ENCODE measurements around the gene PHYHD1.
"Not testable (repeated sequence)": the region's sequence is repeated elsewhere in the genome, so short reads cannot be mapped to it uniquely, and the experiment has no call there.

Gene PHYHD1

DNA sequence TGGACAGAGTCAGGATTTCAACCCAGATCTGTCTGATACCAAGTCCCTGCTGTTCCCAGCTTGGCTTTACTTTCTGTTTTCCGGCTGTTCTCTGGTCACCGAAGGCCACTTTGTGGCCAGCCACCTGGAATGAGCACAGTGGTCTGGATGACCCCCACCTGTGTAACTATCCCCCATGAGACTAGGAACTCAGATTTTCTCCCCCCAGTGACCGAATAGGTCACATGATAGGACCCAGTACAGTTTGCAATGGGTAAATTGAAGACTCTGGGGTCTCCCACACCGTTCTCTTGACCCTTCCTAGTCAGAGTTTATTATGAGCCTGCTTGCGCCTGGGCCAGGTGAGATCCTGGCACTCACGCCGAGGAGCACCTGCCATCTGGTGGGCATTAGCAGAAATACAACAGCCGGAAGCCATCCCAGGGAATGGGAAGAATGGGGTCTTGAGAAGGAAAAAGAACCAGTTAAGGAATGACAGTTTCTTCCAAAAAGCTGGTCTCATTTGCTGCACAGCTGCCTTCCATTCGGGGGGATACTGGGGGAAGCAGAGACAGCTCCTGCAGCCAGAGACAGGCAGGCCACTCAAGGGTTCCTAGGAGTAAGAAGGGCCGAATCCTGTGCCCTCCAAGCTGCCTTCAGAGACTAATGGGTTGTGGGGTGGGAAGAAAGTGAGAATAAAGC lies 7.1 kb downstream of the PHYHD1 start:
- no peak for DNase-seq

DNA sequence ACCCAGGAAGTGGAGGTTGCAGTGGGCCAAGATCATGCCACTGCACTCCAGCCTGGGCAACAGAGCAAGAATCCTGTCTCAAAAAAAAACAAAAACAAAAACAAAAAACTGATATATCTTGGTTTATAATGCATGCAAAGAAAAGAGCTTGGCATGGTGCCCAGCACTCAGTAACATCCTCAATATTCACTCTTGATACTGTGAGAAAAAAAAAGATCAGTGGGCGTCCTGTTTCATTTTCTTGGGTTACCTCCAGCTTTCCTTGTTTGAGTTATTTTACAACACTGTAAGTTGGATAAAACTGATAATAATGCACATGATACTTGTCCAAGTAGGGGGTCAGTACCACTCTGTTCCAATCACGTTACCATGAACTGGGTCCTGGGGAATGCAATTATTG lies 7.8 kb downstream of the PHYHD1 start:
- DNase-seq = no peak

GRCh38 chr9:128929560-128929959 lies 8.8 kb downstream of the PHYHD1 start:
- DNase-seq = no peak

- DNase-seq = no peak
Observed at GRCh38 chr9:128933731-128934130, 12.9 kb downstream of the PHYHD1 start.

DNA sequence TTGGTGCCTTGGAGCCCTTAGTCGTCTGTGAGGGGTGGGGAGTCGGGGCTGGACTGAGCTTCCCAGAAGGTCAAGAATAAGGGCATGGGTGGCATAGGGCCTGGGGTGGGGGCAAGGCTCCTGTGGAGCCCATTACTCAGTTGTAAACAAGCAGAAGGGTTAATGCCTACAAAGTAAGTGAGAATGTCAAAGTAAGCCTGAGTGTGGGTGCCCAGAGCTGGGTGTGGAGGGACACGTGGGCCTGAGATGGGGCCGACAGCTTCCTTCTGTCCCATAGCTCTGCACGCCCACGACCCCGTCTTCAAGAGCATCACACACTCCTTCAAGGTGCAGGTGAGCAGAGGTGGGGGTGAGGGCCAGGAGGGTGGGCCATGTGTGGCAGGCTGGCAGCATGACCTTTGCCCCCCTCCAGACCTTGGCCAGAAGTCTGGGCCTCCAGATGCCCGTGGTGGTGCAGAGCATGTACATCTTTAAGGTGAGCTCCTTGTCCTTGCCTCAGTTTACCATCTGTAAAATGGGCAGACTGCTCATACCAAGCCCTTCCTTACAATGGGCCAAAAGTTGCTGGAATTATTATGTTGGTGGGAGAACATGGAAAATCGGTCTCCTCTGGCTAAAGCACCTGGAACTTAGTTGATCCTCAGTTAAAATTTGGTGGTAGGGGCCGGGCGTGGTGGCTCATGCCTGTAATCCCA lies 15.5 kb downstream of the PHYHD1 start:
- DNase-seq = no peak

- no peak for DNase-seq
Observed at GRCh38 chr9:128937310-128938165, 16.8 kb downstream of the PHYHD1 start.

DNA sequence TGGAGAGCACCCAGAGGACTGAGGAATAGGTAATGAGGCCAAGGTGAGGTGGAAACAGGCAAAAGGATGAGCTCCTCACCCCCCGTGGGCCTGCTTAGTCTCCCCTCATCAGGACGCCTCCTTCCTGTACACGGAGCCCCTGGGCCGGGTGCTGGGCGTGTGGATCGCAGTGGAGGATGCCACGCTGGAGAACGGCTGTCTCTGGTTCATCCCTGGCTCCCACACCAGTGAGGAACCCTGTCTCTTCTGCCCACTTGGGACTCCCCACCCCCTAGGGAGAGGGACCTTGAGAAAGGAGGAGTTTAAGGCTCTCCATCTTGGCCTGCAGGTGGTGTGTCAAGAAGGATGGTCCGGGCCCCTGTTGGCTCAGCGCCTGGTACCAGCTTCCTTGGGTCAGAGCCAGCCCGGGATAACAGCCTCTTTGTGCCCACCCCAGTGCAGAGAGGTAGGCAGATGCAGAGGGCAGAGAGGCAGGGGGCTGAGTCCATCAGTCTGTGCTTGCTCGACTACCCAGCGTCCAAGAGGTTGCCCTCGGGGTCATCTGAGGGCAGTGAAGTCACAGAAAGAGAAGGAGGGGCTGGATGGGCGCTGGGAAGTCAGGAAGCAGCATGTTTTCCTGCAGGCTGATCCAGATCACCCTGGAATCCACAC lies 19.6 kb downstream of the PHYHD1 start:
- DNase-seq = no peak

- DNase-seq = no peak
Observed at GRCh38 chr9:128940946-128941755, 20.4 kb downstream of the PHYHD1 start.

DNA sequence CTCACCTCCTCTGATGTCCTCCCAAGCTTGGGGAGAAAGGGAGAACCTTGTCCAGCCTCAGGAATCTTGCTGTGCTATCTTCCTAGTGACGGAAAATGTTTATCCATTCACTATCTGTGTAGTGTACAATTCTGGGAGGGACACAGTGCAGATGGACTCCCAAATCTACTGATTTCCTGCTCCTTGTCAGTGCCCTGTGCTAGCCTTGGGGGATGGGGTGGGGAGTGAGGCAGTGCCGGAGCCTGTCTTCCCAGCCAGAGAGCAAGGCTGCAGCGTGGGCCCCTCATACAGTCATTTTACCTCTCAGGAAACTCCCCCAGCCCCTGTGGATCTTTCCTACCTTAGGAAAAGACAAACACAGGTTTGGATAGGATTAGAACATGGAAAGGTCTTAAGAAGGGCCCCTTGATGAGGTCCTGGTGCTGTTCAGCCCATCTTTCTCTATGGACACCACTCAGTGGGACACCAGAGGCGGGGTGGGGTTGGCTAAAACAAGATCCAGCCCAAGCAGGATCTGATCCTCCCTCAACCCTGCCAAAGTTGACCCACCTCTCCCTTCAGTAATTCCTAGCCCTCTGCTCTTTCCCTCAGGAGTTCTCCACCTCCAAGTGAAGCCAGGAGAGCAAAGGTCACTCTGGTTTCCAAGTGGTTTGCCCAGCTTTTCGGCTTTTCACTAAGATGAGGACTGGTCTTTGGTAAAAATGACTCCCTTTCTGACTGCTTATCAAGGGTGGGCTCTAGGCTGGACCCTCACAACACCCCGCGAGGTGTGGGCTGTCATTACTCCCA lies 23.2 kb downstream of the PHYHD1 start:
- no peak for DNase-seq

- not testable (repeated sequence) for DNase-seq
Observed at GRCh38 chr9:128944966-128945365, 24.2 kb downstream of the PHYHD1 start.

DNA sequence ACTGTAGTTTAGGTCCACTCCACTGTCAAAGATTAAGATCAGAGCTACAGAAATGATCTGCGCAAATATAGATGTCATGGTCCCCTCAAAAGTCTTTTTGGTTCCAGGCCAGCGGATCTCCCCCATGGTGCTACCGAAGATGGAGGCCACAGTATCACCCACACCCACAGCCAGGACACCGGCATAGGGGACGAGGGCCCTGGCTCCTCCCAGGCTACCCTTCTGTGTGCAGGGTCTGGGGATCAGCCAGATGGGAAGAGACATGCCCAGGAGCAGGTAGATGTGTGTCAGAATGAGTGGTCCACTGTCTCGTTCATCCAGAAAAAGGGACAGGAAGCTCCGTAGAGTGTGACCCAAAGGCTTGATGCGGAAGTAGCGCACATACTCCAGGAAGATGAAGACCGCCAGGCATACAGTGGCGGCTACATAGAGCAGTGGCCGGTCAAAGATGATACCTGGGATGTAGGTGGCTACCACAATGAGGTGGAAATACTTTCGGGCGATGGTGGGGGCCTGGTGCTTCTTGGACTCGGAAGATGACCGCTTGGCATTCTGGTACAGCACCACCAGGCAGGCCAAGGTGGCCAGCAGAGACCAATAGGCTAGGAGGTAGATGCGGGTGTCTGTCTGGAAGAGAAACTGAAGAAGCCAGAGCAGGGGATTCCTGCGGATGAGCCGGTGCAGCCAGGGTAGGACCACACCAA lies 25.2 kb downstream of the PHYHD1 start:
- DNase-seq = no peak

DNA sequence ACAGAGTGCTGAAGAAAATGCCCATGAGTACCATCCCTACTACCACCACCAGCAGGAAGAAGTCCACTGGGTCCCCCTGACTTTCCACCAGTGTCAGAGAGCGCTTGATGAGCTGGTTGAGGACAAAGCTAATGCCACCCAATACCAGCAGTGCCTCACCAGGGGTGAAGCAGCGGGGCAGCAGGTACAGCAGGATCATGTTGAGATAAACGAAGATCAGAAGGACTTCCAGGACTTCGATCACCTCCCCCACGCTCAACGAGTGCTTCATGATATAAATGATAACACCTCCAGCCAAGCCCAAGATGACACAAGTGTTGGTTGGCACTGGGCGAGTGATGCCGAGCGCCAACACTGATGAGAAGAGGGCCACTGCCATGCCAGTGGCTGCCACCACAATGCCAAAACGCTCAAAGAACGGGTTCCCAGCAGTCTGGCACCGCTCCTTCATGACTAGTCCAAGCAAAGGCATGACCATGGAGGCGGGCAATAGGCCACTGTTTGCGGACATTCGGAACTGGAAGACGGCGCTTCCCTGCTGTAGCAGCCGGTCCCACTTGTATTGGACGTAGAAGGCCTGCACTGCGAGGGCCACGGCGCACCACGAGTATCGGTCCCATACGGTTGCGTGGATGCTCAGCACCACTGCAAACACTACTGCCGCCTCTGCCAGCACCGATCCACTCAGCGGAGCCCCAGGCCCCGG lies 25.9 kb downstream of the PHYHD1 start:
- no peak for DNase-seq

DNA sequence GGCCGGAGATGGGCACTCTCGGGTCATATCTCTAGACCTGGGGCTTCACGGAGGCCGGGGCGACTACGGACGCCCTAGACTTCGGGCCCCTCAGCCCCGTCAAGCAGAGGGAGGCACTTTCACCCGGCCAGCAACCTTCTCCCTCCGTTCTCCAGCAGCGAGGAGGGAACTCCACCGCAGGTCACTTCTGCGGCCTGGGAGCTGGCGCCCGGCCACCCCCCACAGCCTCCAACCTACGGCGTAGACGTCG lies 26.4 kb downstream of the PHYHD1 start:
- no peak for DNase-seq

DNA sequence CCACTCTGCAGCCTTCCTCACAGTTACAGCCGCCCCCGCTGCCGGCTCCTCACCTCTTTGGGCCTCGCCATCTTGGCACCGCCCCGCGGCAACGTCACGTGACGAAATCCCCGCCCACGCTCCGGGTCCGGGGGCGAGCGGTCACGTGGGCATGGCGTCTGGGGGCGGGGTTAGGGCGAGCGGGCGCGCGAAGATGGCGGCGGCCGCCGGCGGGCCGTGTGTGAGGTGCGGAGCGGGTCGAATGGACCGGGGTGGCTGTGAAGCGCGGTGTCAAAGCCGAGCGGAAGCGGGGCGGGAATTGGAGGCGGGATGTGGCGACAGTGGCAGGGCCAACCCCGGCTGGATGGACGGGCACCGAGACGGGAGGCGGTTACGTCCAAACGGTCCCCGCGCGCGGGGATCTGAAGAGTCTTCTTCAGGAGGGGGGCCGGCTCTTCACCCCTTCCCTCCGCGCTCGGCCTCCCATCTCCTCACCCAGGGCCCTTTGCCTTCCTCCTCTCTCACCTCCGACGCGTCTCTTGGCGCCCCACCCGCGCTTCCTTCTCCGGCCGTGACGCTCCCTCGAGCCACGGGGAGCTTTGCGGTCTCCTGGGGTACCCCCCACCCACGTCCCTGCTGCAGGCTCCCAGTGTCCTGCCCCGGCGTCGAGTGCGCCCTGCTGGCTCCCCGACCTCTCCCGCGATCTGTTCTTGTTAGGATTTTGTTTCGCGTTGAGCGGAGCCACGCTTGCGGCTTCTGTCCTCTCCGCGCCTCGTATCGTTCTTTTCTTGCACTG lies 26.9 kb downstream of the PHYHD1 start, which contains the start of the genes DOLK and NUP188:
TSS of gene DOLK (minus strand) at position 77 of the 775 bp plus-strand sequence. CDS start 300 bp downstream, outside the sequence.
TSS of gene NUP188 (plus strand) at position 173 of the 775 bp plus-strand sequence. CDS start at position 194, 21 bp downstream.
- DNase-seq = peak; percentile 97

GRCh38 chr9:128961403-128961802 lies 40.6 kb downstream of the PHYHD1 start:
- not testable (repeated sequence) for DNase-seq

GRCh38 chr9:128969491-128969890 lies 48.7 kb downstream of the PHYHD1 start:
- DNase-seq = no peak

DNA sequence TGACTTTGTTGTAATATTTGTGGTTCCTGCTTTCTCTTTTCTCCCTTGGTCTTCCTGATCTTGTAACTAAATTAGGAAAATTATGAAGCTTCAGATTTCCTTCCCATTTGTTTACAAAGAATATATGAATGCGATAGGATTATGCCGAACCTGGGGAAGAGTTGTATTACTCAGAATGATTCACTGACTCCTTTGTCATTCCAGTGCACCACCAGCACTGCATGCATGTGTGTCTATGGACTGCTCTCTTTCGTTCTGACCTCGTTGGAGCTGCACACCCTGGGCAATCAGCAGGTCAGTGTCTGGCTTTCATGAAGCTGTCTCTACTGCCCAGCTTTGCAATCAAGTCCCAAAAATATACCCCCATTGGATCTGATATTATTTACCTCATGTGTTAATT lies 52.2 kb downstream of the PHYHD1 start:
- no peak for DNase-seq

- no peak for DNase-seq
Observed at GRCh38 chr9:128979111-128979510, 58.3 kb downstream of the PHYHD1 start.

GRCh38 chr9:128983536-128983935 lies 62.8 kb downstream of the PHYHD1 start:
- DNase-seq = no peak
